OCI-LY1 (cell line): ENCODE data around the gene LCE1E.

Experiments
- EZH2 ChIP-seq: fragments of 200-600 bp; sonication (generic), shearing (Covaris generic); IDR thresholded peaks from 2 replicates; pipeline ENCODE4 v1.8.0; 2017; ENCODE audit warnings: borderline replicate concordance, mixed run types, mild to moderate bottlenecking, antibody characterized with exemption, low read length, moderate library complexity, mixed read lengths
- TF ChIP-seq, protein P1 (sequence below): fragments of 200-600 bp; sonication (generic), shearing (Covaris generic); IDR thresholded peaks from 2 replicates; pipeline ENCODE4 v1.5.1; 2017; ENCODE audit warnings: mild to moderate bottlenecking, antibody characterized with exemption, low read length, moderate library complexity, mixed read lengths

DNA sequence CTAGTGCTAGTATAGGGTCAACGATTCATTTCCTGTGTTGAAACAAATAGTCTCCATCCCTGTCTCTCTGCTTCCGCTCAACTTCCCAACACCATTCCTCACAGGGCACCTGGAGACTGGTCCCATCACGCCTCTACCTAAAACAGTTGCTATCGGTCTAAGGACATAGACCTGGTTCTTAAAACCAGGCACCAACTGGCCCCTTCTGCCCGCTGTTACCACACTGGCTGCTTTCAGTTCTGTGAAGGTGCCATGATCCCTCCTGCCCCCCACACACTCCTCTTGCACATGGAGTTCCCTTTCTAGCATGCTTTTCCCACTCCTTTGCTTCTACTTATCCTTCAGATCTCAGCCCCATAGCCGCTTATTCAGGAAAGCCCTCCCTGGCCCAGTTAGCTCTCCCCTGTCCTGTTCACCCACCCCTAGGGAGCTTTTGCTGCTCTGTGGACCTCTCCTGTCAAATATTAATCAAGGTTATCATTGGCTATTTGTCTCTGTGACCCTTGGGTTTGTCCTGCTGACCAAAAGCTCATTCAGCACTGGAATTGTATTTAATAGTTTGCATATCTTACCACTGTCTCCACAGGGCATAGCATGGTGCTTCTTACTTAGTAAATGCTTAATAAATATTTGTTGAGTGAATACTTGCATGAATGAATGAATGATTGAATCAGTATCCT, 40.2 kb upstream of the LCE1E start:
- TF ChIP-seq, protein P1, sequence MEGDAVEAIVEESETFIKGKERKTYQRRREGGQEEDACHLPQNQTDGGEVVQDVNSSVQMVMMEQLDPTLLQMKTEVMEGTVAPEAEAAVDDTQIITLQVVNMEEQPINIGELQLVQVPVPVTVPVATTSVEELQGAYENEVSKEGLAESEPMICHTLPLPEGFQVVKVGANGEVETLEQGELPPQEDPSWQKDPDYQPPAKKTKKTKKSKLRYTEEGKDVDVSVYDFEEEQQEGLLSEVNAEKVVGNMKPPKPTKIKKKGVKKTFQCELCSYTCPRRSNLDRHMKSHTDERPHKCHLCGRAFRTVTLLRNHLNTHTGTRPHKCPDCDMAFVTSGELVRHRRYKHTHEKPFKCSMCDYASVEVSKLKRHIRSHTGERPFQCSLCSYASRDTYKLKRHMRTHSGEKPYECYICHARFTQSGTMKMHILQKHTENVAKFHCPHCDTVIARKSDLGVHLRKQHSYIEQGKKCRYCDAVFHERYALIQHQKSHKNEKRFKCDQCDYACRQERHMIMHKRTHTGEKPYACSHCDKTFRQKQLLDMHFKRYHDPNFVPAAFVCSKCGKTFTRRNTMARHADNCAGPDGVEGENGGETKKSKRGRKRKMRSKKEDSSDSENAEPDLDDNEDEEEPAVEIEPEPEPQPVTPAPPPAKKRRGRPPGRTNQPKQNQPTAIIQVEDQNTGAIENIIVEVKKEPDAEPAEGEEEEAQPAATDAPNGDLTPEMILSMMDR: no peak
- TF ChIP-seq EZH2: no peak
